ENCODE measurements around the gene NCOA5. TPM values are rescaled to one million over a fixed set of nuclear protein-coding genes. Genes with fewer than 3 reads are reported as not detected.

Gene NCOA5
- total and polyA plus RNA-seq, 2 experiments from 2014 or later = 24.0 to 26.2 TPM

DNA sequence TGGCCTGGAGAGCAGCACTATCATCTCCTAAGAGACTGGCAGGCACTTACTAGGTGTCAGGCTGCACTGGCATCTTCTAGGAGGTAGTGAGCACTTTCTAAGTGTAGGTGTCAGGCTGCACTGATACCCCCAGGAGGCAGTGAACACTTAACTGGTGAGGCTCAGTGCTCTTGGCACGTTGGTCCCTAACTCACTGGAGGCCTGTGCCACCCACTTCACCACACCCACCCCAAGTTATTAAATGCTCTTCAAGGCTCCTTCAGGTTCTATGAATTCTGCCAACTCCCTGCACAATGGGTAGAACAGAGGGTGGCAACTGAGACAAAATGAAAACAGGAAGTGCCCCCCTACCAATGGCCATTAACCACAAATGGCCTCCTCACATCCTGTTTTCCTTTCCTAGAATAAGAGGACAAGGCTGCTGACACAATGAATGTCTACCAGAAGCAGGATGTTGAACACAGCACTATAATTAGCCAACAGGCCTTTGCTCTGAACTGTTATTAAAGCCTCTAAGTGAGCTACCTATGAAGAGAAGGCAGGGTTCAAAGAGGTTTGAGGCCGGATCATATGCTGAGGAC lies 29.4 kb downstream of the NCOA5 start:
- Histone ChIP-seq H3K79me2 (no peaks in the 10 kb centered on the region), H3K4me3 (no peak overlapping the region), H3K4me1 (ENCODE audit: insufficient read depth) (peaks cover 20% of the 10 kb centered on the region), H2AFZ (no peak overlapping the region), H3K27ac (no peak overlapping the region), H3K9me3 (ENCODE audit: low read depth) (no peaks in the 10 kb centered on the region), H4K20me1 (ENCODE audit: insufficient read depth, poor library complexity, severe bottlenecking) (peaks cover 68% of the 10 kb centered on the region), H3K4me2 (no peak overlapping the region), H3K9me2 (replicated peaks; ENCODE audit: insufficient read depth) (no peaks in the 10 kb centered on the region), H3K27me3 (peaks cover 15% of the 10 kb centered on the region), H3K36me3 (replicated peaks; ENCODE audit: insufficient read depth, low read depth) (no peaks in the 10 kb centered on the region)
- TF ChIP-seq EZH2 (IDR thresholded peaks at IDR 0.05; ENCODE audit: borderline replicate concordance) (no peak), EZH2phosphoT487 (IDR thresholded peaks at IDR 0.05; ENCODE audit: low read depth, severe bottlenecking, unreplicated experiment) (no peak)
- TF ChIP-seq, protein P1, sequence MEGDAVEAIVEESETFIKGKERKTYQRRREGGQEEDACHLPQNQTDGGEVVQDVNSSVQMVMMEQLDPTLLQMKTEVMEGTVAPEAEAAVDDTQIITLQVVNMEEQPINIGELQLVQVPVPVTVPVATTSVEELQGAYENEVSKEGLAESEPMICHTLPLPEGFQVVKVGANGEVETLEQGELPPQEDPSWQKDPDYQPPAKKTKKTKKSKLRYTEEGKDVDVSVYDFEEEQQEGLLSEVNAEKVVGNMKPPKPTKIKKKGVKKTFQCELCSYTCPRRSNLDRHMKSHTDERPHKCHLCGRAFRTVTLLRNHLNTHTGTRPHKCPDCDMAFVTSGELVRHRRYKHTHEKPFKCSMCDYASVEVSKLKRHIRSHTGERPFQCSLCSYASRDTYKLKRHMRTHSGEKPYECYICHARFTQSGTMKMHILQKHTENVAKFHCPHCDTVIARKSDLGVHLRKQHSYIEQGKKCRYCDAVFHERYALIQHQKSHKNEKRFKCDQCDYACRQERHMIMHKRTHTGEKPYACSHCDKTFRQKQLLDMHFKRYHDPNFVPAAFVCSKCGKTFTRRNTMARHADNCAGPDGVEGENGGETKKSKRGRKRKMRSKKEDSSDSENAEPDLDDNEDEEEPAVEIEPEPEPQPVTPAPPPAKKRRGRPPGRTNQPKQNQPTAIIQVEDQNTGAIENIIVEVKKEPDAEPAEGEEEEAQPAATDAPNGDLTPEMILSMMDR (IDR thresholded peaks at IDR 0.05; ENCODE audit: poor library complexity) = no peak
- DNase-seq (ENCODE audit: low spot score) = no peak
- WGBS (ENCODE audit: low lambda C conversion rate, missing lambda C conversion rate) = 76% methylated on average over 2 of the region's 2 CpGs

DNA sequence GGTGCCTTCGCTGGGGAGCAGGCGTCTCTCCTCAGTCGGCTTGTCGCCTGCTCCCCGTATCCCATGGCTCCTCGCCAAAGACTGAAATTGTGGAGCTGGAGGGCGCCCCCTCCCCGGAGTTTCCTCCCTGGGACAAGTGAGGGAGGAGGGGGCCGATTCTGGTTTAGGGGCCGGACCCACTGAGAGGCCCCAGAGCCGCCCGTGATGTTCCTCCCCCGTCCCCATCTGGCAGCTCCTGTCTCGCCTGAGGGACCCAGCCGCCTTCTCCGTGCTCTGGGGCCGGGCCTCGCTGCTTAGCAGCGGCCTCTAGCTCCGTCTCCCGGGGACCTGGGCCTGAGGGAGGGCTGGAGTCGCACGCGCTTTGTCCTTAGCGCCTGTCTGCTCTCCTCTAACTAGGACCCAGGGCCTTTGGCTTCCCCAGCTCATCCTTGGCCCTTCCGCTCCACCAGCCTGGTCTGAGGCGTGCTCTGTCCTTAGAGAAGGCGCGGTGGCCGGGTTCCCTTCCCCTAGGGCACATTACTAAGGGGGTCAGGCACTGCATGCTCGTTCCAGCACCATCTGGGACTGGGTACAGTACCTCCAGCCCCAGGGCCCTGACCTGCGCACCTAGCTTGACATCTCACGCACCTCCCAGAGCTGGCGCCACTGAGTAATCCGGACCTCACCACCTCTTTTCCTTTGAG lies 31.0 kb downstream of the NCOA5 start:
- no peak overlapping the region for H3K4me3 ChIP-seq
- H3K27ac ChIP-seq = no peak overlapping the region
- H3K4me2 ChIP-seq = peak overlapping the region; percentile 72

DNA sequence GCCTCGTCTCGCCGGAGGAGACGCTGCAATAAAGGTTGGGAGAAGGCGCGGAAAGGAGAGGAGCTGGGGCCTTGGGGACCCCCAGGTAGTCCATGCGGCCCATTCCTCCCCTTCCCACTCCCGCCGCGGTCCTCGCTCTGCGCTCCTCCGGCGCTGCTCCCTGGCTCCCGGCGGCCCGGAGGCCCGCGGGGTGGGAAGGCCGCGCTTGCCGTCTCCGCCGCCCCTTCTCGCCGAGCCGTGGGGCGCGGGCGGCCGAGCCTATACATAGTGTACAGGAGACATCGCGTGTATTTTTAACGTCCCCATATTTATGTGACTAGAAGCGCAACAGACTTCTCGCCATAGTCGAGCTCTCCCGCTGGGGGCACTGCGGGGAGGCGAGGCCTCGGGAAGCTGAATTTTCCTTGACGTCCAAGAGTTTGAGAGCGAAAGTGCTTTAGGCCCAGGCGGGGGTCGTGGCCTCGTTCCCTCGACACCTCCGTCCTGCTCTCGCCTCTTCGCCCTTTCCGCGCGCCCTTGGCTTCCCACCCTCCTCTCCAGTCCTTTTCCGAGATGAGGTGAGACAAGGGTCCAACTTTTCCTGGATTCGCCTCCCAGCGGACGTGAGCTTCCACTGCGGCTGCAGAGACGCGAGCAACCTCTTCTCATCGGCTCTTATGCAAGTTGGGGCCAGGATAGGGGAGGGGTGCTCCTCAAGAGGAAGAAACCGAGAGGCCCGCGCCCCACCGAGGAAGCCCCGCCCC lies 31.7 kb downstream of the NCOA5 start:
- no peak overlapping the region for H3K27ac ChIP-seq
- peak; percentile 68 for DNase-seq (ENCODE audit: low spot score)

More for the DNA sequence above, 31.0 kb downstream of the NCOA5 start:
- no peaks in the 10 kb centered on the region for H3K9me3 ChIP-seq (ENCODE audit: low read depth)
- TF ChIP-seq EZH2 (IDR thresholded peaks at IDR 0.05; ENCODE audit: borderline replicate concordance) (no peak), EZH2phosphoT487 (IDR thresholded peaks at IDR 0.05; ENCODE audit: low read depth, severe bottlenecking, unreplicated experiment) (no peak)
- TF ChIP-seq, protein P1 (IDR thresholded peaks at IDR 0.05; ENCODE audit: poor library complexity) = no peak
- DNase-seq (ENCODE audit: low spot score) = peak; percentile 32
- no peaks in the 10 kb centered on the region for H3K9me2 ChIP-seq (replicated peaks; ENCODE audit: insufficient read depth)
- H3K4me1 ChIP-seq (ENCODE audit: insufficient read depth) = peaks cover 20% of the 10 kb centered on the region
- WGBS (ENCODE audit: low lambda C conversion rate, missing lambda C conversion rate) = 11% methylated on average over 32 of the region's 35 CpGs
- no peaks in the 10 kb centered on the region for H3K79me2 ChIP-seq
- peaks cover 18% of the 10 kb centered on the region for H3K27me3 ChIP-seq
- peaks cover 53% of the 10 kb centered on the region for H4K20me1 ChIP-seq (ENCODE audit: insufficient read depth, poor library complexity, severe bottlenecking)
- H2AFZ ChIP-seq = no peak overlapping the region
- no peaks in the 10 kb centered on the region for H3K36me3 ChIP-seq (replicated peaks; ENCODE audit: insufficient read depth, low read depth)

More for the DNA sequence above, 31.7 kb downstream of the NCOA5 start:
- peaks cover 19% of the 10 kb centered on the region for H3K27me3 ChIP-seq
- no peaks in the 10 kb centered on the region for H3K9me3 ChIP-seq (ENCODE audit: low read depth)
- no peak overlapping the region for H2AFZ ChIP-seq
- no peaks in the 10 kb centered on the region for H3K36me3 ChIP-seq (replicated peaks; ENCODE audit: insufficient read depth, low read depth)
- WGBS (ENCODE audit: low lambda C conversion rate, missing lambda C conversion rate) = 5% methylated on average over 59 of the region's 66 CpGs
- no peaks in the 10 kb centered on the region for H3K9me2 ChIP-seq (replicated peaks; ENCODE audit: insufficient read depth)
- TF ChIP-seq EZH2phosphoT487 (IDR thresholded peaks at IDR 0.05; ENCODE audit: low read depth, severe bottlenecking, unreplicated experiment) (no peak), EZH2 (IDR thresholded peaks at IDR 0.05; ENCODE audit: borderline replicate concordance) (peak; percentile 55)
- TF ChIP-seq, protein P1 (IDR thresholded peaks at IDR 0.05; ENCODE audit: poor library complexity) = peak; percentile 42
- H3K4me2 ChIP-seq = peak overlapping the region; percentile 72
- H4K20me1 ChIP-seq (ENCODE audit: insufficient read depth, poor library complexity, severe bottlenecking) = peaks cover 51% of the 10 kb centered on the region
- H3K79me2 ChIP-seq = no peaks in the 10 kb centered on the region
- H3K4me3 ChIP-seq = no peak overlapping the region
- H3K4me1 ChIP-seq (ENCODE audit: insufficient read depth) = peaks cover 20% of the 10 kb centered on the region
